Epithelial cell of esophagus (primary cell): Measurements from ENCODE around the gene GPR34.

ENCODE experiments used
- DNase-seq: peaks from one replicate; pipeline ENCODE4 v3.0.0; 2010; ENCODE audit warnings: low read depth
- H3K4me3 ChIP-seq: 2 replicates; pipeline ENCODE4 v1.5.1; 2011; ENCODE audit warnings: mild to moderate bottlenecking, low read length, control low read depth
- CTCF ChIP-seq: IDR thresholded peaks from 2 replicates; pipeline ENCODE4 v1.5.1; 2011; ENCODE audit warnings: low read depth, mild to moderate bottlenecking, low read length, control low read depth, inconsistent platforms; ENCODE audit not compliant: insufficient read depth; ENCODE audit errors: missing control alignments

The GPR34 gene

GRCh38 chrX:41734530-41734929, 45.8 kb downstream of the GPR34 start:
- no peak overlapping the region for H3K4me3 ChIP-seq
- peak; percentile 40 for TF ChIP-seq CTCF
- peak; percentile 3 for DNase-seq

- no peak for TF ChIP-seq CTCF
- DNase-seq: no peak
- no peak overlapping the region for H3K4me3 ChIP-seq
These were observed 48.3 kb downstream of the GPR34 start for GRCh38 chrX:41737065-41737464.

- no peak overlapping the region for H3K4me3 ChIP-seq
- TF ChIP-seq CTCF: no peak
- no peak for DNase-seq
These were observed 51.1 kb downstream of the GPR34 start for GRCh38 chrX:41739871-41740270.
